Activated CD8-positive, alpha-beta T cell treated with anti-CD3 and anti-CD28 coated beads for 36 hours (primary cell): ENCODE results near the gene ZBTB7B. TPM values are rescaled to one million over a fixed set of nuclear protein-coding genes. Genes with fewer than 3 reads are reported as not detected.
A peak's percentile ranks its signal among the peaks of the same experiment; 100 is the strongest.

Source experiments
- ATAC-seq: fragments of 200-7000 bp; cut with Tn5 transposase; one replicate; pipeline ENCODE4 v1.10.0; 2021; ENCODE audit warnings: mild to moderate bottlenecking, moderate library complexity
- CTCF ChIA-PET: fragments of 350-600 bp; sonication (Branson Sonifier 250); formaldehyde crosslinking; loops from one replicate; lab custom pipeline; 2021; ENCODE audit warnings: antibody characterized with exemption; lab: Charles Lee
- POLR2A ChIA-PET: fragments of 350-600 bp; sonication (Branson Sonifier 250); formaldehyde crosslinking; loops from one replicate; lab custom pipeline; 2021; ENCODE audit warnings: antibody characterized with exemption; lab: Charles Lee
- DNase-seq: peaks from one replicate; pipeline ENCODE4 v3.0.0-alpha.2; 2020
- H3K27ac Mint-ChIP-seq: one replicate; pipeline ENCODE4 v1.8.0; 2021; ENCODE audit warnings: mild to moderate bottlenecking, mixed read lengths
- H3K27me3 Mint-ChIP-seq: one replicate; pipeline ENCODE4 v1.8.0; 2021; ENCODE audit warnings: mixed read lengths
- H3K36me3 Mint-ChIP-seq: one replicate; pipeline ENCODE4 v1.8.0; 2021; ENCODE audit warnings: low read depth, mixed read lengths
- H3K4me1 Mint-ChIP-seq: one replicate; pipeline ENCODE4 v1.8.0; 2021; ENCODE audit warnings: low read depth, mixed read lengths
- H3K4me3 Mint-ChIP-seq: one replicate; pipeline ENCODE4 v1.8.0; 2021; ENCODE audit warnings: mild to moderate bottlenecking, moderate library complexity, mixed read lengths
- H3K9me3 Mint-ChIP-seq: one replicate; pipeline ENCODE4 v1.8.0; 2021; ENCODE audit warnings: mixed read lengths
- intact Hi-C: fragments of 100-400 bp; cut with micrococcal nuclease; formaldehyde crosslinking; loops from one replicate; pipeline ENCODE4 v1.10.0; 2022
- total RNA-seq, 2 experiments: library from RNA; stranded (reverse); gene quantifications; one replicate each; pipeline ENCODE4 v1.2.3, GENCODE V29; 2021
- TF ChIP-seq, protein P1 (sequence below): fragments of 200-600 bp; IDR thresholded peaks from one replicate; pipeline ENCODE4 v1.8.0; 2022; ENCODE audit warnings: antibody characterized with exemption, mild to moderate bottlenecking

Gene ZBTB7B
- total RNA-seq, 2 experiments from 2014 or later = 26.3 to 26.5 TPM

DNA sequence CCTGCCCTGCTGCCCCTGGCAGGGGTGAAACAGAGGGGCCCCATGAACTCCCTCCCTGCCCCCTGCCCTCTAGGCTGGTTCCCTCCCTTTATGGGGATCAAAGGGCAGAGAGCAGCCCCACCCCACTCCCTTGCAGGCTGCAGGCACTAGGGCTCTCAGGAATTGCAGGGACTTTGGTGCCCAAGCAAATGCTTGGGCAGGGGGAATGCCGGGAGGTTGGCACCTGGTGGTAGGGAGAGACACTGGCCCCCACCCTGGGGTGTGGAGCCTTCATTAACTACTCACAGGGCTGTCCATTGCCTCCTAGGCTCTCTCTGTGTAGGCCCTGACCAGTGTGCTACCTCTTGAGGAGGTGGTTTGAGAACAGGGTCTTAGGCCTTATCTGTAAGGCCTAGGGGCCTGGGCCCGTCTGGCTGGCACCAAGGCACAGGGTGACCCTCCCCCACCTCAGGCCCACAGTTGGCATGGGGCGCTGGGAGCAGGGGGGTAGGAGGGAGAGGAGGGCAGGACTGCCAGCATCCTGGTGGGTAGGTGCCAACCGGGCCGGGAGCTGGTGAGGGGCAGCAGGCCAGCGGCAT, 4.7 kb downstream of the ZBTB7B start:
- no peak overlapping the region for H3K4me3 Mint-ChIP-seq

DNA sequence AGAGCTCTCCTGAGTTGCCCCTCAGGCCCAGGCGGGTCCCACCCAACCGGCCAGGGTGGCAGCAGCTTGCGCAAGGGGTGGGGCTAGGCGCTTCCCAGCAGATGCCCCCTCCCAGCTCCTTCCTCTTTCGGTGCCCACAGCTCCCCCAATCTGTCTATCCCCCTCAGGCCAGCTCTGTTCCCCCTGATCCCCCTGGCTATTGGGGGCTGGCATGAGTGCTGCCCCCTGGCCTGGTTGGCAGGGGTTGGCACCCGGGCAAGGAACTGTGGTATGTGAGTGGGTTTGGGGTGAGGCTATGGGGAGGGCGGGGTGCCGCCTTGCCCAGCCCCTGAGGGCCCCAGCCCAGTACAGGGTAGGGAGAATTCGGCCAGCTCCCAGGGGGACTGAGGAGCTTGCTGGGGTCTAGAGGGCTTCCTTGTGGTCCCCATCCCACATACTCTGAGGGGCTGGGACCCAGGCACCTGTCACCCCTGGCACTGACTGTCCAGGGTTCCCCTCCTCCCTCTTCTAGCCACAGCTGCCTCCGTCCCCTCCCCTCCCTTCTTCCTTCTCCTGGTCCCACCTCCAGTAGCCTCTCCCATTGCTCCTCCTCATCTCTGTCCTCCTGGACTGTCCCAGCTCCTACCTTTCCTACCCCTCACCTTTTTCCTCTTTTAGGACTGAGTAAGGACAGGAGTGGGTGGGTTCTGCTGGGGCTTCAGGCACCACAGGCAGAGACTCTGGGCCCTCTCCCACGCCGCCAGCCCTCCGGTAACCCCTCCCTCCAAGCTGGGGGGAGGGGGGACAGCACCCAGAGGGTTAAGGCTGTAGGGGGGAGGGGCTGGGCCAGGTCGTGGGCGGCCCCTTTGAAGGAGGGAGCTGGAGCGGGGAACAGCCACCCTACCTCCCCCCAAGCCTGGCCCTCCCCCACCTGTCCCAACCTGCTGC, 5.7 kb downstream of the ZBTB7B start:
- Mint-ChIP-seq H3K27ac (no peak overlapping the region), H3K27me3 (no peaks in the 10 kb centered on the region), H3K4me3 (no peak overlapping the region), H3K36me3 (peaks cover 5% of the 10 kb centered on the region), H3K4me1 (peaks cover 76% of the 10 kb centered on the region), H3K9me3 (no peaks in the 10 kb centered on the region)
- POLR2A ChIA-PET = interaction anchor here (0.6 to 4.0 kb wide), 5 partner anchors 8 to 46 kb away, joined by 3 to 24 read pairs (median 3); partner anchors contain the start of gene PYGO2
- ATAC-seq (no peak), DNase-seq (no peak)
- CTCF ChIA-PET = interaction anchor here (0.8 to 1.5 kb wide), 5 partner anchors 9 to 47 kb away, joined by 3 to 17 read pairs (median 4); partner anchors contain the start of genes ADAM15 and PYGO2
- TF ChIP-seq, protein P1, sequence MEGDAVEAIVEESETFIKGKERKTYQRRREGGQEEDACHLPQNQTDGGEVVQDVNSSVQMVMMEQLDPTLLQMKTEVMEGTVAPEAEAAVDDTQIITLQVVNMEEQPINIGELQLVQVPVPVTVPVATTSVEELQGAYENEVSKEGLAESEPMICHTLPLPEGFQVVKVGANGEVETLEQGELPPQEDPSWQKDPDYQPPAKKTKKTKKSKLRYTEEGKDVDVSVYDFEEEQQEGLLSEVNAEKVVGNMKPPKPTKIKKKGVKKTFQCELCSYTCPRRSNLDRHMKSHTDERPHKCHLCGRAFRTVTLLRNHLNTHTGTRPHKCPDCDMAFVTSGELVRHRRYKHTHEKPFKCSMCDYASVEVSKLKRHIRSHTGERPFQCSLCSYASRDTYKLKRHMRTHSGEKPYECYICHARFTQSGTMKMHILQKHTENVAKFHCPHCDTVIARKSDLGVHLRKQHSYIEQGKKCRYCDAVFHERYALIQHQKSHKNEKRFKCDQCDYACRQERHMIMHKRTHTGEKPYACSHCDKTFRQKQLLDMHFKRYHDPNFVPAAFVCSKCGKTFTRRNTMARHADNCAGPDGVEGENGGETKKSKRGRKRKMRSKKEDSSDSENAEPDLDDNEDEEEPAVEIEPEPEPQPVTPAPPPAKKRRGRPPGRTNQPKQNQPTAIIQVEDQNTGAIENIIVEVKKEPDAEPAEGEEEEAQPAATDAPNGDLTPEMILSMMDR = no peak
- intact Hi-C loops = no loop called here

More for the DNA sequence above, 4.7 kb downstream of the ZBTB7B start:
- H3K27ac Mint-ChIP-seq = no peak overlapping the region
- intact Hi-C loops = no loop called here
- peaks cover 67% of the 10 kb centered on the region for H3K4me1 Mint-ChIP-seq
- no peak for DNase-seq
- POLR2A ChIA-PET = interaction anchor here (0.7 to 4.0 kb wide), 5 partner anchors 7 to 45 kb away, joined by 3 to 24 read pairs (median 3); partner anchors contain the start of gene PYGO2
- ATAC-seq = no peak
- CTCF ChIA-PET = interaction anchor here (0.9 to 1.8 kb wide), 4 partner anchors 10 to 78 kb away, joined by 3 to 17 read pairs (median 8); partner anchors contain the start of gene ADAM15
- TF ChIP-seq, protein P1 = no peak
- no peaks in the 10 kb centered on the region for H3K27me3 Mint-ChIP-seq
- H3K9me3 Mint-ChIP-seq = no peaks in the 10 kb centered on the region
- H3K36me3 Mint-ChIP-seq = peaks cover 5% of the 10 kb centered on the region

DNA sequence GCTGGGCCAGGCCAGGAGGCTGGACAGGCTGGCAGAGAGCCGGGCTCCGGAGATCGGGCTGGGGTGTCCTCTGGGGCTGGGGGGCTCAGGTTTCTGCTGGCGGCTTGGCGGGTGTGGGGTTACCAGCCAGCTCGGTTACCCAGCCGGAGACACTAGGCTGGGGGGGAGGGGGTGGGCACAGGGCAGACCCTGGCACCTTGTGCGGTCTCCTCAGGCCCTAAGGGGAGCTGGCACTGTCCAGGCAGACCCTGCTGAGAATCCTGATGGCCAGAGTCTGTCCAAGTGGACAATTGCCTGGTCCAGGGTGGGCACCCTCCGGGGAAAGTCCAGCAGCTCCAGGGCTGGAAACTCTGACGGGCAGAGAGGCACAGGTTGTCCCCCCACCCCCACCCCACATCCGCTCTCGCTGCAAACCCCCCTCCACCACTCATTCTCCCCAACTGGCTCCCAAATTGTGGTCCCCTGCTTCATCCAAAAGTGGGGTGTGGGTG, 6.7 kb downstream of the ZBTB7B start:
- peaks cover 3% of the 10 kb centered on the region for H3K36me3 Mint-ChIP-seq
- H3K9me3 Mint-ChIP-seq = no peaks in the 10 kb centered on the region
- ChIA-PET CTCF (interaction anchor here (0.8 to 1.2 kb wide), 2 partner anchors 15 to 48 kb away, joined by 3 to 4 read pairs; partner anchors contain the start of gene PYGO2), POLR2A (interaction anchor here (0.6 to 4.0 kb wide), 3 partner anchors 7 to 22 kb away, joined by 3 to 24 read pairs (median 5); no protein-coding TSS in a partner anchor)
- TF ChIP-seq, protein P1 = no peak
- intact Hi-C loops = no loop called here
- peak overlapping the region; percentile 50 for H3K27ac Mint-ChIP-seq
- peak overlapping the region; percentile 31 for H3K4me3 Mint-ChIP-seq
- no peaks in the 10 kb centered on the region for H3K27me3 Mint-ChIP-seq
- peaks cover 77% of the 10 kb centered on the region for H3K4me1 Mint-ChIP-seq
- DNase-seq (no peak), ATAC-seq (no peak)

DNA sequence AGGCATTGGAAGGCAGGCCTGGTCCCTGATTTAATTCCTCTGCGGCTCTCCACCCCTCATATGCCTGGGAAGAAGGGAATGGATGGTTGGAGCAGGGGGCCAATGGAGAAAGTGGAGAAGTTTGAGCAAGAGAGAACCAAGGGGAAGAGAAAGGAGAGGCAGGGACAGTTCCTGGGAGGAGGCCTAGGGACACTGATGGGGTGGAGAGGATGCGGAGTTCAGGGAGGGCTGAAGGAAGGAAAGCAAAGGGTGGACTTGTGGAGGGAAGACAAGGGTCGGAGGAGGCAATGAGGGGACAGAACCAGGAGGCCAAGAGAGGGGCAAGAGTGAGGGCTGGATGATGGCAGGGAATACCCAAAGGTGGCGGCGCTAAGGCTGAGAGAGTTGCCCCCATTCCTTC, 7.1 kb downstream of the ZBTB7B start:
- Mint-ChIP-seq H3K4me3 (peak overlapping the region; percentile 31), H3K27ac (peak overlapping the region; percentile 50), H3K4me1 (peaks cover 76% of the 10 kb centered on the region), H3K9me3 (no peaks in the 10 kb centered on the region), H3K36me3 (no peaks in the 10 kb centered on the region), H3K27me3 (no peaks in the 10 kb centered on the region)
- ChIA-PET POLR2A (no interaction called here), CTCF (interaction anchor here (1.2 to 1.9 kb wide), 2 partner anchors 10 to 16 kb away, joined by 4 to 5 read pairs; no protein-coding TSS in a partner anchor)
- TF ChIP-seq, protein P1 = no peak
- DNase-seq = no peak
- intact Hi-C loops = no loop called here
- ATAC-seq = no peak
